HG02885 (cell line): ENCODE measurements around the gene USP34.
A peak's percentile ranks its signal among the peaks of the same experiment; 100 is the strongest.
"Not testable (repeated sequence)": the region's sequence is repeated elsewhere in the genome, so short reads cannot be mapped to it uniquely, and the experiment has no call there.

Source experiments
- ATAC-seq: cut with Tn5 transposase; IDR thresholded peaks from one replicate; pipeline ENCODE4 v1.9.1; 2021; ENCODE audit warnings: mild to moderate bottlenecking; ENCODE audit not compliant: unreplicated experiment, poor library complexity

USP34 gene

DNA sequence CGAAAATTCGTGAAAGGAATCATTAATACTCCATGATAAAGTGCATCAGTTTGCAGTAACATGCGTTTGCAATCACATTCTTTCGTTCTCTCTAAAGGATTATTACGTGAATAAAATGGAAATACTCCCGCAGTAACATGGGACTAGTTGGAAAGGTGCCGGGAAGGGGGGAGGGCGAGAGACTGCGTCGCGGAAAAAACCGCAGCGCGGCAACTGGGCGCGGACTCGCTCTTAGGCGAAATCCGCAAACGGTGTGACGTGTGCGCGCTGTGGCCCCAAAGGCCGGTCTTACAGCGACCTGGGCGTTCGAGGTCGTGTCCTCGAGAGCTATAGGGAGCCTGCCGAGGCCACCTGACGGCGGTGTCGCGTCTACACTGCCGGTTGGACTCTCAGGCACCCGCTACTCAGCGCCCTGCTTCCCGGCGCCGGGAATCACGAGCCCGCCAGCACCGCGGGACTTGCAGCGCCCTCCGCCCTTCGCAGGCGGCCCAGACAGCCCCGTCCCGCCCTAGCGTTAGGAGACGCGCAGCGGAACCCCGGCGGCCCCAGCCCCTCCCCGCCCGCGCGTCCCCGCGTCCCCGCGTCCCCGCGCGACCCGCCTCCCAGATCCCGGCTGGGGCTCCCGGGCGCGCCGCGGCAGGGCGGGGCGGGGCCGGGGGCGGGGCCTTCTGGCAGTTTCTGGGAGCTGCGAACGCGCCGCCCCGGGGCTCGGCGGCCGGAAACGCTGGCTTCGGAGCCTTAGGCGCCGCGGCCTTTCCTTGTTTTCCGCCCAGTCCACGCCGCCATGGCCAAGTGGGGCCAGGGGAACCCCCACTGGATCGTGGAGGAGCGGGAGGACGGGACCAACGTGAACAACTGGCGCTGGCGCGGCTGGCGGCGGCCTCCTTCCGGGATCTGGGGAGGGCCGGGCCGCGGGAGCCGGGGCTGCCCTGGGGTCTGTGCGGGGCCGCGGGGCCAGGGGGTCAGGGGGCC lies 293.8 kb downstream of the USP34 start:
- peak; percentile 84 for ATAC-seq

DNA sequence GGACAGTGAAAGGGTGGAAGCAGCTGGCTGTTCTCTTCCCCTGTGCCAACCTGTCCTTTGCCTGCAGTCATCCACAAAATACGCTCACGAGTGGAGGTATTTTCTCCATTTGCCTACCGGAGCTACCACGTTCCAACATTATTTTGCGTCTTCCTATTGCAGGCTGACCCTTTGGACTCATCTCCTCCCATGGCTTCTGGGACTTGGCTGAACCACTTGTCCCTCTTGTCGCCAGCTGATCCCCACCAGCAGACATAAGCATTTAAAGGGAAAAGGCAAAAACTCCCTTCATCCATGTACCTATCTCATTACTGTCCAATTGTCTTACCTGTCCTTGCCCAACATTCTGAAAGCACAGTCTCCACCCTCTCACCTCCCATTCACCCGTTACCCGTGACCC lies 295.9 kb downstream of the USP34 start:
- no peak for ATAC-seq

DNA sequence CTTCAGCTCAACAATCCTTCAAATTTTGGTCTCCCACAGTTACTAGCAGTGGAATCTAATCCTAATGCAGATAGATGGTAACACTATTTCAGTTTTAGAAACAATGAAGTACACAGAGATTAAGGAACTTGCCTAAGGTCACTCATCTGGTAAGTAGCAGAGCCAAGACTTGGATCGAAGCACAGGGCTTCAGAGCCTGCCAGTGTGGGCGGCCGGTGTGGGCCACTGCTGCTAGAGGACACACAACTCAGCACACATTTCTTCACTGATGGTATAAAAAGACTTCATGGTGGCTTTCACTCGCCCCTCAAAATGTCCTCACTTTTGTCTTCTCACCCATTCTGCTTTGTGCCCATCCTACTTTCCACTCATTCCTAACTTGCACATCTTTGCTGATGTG lies 297.8 kb downstream of the USP34 start:
- no peak for ATAC-seq

DNA sequence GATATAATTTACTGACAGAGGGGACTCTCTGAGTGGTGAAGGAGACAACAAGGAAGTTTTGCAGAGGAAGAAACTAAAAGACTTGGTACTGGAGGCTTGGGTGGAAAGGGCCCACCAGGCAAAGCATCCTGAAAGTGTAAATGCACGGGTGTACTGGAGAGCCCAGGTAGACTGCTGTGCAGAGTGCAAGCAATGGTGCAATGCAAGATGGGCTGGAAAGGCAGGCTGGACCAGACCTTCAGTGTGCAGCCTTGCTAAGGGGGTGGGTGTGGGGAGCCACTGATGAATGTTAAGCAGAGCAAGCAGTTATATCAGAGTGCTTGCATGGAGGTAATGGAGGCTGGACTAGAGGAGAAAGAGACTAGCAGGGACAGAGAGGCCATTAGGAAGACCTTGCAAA lies 298.2 kb downstream of the USP34 start:
- ATAC-seq, result no peak

DNA sequence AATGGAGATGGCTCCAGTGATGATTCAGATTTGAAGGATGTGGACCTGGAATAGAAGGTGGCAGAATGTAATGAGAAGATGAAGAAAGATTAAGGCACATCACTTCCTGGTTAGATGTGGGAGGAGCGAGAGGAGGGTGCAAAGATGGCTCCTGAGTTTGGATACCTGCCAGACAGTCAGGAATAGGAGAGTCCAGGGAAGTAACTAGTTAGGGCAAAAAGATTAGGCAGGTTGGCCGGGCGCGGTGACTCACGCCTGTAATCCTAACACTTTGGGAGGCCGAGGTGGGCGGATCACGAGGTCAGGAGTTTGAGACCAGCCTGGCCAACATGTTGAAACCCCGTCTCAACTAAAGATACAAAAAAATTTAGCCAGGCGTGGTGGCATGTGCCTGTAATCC lies 303.3 kb downstream of the USP34 start:
- no peak for ATAC-seq

DNA sequence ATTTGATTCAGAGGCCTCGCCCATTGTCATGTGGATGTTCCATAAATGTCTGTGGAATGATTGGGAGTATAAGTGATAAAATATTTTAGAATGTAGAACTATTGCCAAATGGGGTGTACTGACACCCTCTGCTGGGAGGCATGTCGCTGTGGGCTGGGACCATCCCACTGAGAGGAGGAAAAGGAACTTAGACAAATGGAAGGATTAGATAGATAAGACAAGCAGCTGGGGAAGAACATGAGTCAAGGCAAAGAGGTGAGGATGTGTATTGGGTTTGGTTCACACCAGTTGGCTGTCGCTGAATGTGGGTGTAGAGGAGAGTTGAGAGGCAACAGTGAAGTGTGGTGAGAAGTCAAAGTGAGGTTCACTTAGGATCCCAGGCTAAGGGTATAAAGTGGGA lies 304.9 kb downstream of the USP34 start:
- ATAC-seq, result no peak

DNA sequence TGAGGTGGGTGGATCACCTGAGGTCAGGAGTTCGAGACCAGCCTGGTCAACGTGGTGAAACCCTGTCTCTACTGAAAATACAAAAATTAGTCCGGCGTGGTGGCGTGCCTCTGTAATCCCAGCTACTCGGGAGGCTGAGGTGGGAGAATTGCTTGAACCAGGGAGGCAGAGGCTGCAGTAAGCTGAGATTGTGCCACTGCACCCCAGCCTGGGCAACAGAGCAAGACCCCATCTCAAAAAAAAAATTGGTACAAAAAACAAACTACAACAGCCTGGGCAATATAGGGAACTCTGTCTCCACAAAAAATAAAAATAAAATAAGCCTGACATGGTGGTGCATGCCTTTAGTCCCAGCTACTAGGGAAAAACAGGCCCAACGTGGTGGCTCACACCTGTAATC lies 305.8 kb downstream of the USP34 start:
- ATAC-seq, result not testable (repeated sequence)

DNA sequence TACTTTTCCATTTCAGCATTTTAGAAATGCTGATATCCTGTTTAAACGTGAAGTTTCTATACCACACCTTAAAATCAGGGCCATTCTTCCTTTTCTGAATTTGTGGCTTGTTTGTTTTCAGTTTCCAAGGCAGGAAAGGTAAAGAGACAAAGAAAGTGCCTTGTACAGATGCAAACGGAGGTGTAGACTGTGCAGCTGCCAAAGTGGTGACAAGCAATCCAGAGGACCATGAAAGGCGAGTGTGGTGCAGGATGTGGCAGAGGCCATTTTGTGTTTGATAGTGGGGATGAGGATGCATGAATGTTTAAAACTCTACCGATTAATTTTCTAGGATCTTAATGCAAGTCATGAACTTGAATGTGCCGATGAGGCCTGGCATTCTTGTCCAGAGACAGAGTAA lies 308.2 kb downstream of the USP34 start:
- ATAC-seq, result no peak

DNA sequence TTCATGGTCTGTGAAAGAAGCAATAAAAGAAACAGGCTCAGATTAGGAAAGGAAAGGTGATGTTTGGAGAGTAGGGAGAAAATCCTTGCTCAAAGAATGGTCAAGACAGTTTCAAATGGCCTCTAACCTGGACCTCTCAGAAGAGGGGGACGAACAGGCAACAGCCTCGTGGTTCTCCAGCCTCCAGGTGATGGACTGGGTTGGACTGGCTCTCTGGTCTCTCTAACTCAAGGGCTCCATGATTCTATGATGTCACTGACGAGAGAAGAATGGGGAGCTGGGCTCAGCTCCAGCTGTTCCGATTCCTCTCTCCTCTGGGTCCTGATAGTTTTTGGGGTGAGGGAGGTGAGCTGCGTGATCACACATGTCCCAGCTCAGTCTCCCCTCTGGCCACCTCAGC lies 309.0 kb downstream of the USP34 start, which contains the start of gene C2orf74:
C2orf74 (plus strand) TSS at position 301 of the 400 bp plus-strand sequence. CDS start 327 bp downstream, outside the sequence.
- ATAC-seq, result no peak

DNA sequence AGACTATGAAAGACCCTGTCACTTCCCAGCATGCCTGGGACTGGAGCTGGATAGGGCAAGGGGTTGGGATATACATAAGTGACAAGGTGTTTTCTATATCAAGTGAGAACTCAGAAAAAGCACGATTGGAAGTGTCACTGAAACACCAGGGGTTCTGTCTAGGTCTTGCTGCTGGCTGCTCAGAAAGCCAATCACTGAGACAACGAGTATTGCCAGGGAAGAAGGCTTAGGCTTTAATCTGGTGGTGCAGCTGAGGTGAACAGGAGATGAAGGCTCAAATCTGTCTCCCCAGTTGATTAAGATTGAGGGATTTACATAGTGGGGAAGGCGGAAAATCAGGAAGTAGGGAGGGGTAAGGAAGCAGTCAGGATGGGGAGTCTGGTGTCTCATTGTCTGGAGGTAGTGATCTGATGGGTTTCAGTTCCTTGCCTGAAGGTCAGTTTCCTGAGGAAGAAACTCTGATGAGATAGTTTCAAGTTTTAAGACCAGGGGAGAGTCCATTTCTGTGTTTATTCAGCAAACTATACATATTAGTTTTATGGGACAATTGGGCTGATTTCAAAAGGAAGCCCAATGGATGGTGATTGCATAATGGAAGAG lies 312.4 kb downstream of the USP34 start:
- no peak for ATAC-seq

DNA sequence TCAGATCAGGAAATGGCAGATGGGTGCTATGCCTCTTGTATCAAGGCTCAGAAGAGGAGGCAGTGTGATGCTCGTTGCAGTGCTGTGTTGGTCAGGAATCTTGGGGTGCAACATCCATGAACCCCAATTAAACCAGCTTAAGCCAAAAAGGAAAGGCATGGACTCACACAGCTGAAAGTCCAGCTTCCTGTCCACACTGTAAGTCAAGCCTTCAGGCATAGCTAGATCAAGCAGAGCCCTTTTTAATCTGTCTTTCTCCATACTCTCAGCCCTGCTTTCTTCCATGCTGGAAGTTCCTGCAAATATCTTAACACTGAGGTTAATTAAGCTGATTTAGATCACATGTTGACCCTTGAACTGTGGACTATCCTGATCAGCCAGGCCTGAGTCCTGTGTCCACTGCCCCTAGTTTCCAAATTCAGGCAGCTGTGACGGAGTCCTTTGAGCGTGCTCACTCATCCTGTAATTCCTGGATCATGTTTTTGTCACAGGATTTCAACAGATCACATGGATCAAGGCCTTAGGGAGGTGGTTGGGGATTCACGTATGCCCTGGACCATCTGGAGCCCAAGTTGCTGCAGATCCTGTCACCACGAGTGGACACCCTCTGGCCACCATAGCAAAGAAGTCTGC lies 313.4 kb downstream of the USP34 start:
- no peak for ATAC-seq

DNA sequence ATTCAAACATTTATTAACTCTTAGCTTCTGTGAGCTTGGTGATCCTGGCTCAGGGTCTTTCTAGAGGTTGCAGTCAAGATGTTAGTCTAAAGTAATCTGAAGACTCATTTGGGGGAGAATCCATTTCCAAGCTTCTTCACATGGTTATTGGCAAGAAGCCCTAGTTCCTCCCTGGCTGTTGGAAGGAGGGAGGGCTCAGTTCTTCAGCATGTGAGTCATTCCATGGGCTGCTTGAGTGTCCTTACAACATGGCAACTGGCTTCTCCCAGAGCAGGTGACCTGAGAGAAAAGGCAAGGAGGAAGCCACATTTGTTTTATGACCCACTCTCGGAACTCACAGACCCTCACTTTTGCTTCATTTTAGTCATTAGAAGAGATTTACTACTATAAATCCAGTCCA lies 319.5 kb downstream of the USP34 start:
- no peak for ATAC-seq

DNA sequence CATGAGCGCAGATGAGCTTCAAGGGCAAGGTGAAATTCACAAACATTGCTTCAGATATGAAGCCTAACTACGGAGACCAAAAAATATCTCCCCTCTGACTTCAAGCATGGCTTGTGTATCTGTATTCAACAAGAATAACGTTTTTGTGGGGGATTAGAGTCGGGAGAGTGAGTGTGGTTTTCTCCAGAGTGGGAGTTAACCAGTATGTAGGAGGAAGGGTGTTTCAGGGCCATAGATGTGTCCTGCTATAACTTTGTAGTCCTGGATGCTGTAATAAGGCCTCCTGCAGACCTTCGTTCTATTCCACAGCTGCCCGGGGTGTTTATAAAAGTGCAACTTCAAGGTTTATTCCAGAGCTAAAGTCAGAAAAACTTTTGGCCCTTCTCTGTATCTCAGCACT lies 321.8 kb downstream of the USP34 start:
- ATAC-seq, result no peak

DNA sequence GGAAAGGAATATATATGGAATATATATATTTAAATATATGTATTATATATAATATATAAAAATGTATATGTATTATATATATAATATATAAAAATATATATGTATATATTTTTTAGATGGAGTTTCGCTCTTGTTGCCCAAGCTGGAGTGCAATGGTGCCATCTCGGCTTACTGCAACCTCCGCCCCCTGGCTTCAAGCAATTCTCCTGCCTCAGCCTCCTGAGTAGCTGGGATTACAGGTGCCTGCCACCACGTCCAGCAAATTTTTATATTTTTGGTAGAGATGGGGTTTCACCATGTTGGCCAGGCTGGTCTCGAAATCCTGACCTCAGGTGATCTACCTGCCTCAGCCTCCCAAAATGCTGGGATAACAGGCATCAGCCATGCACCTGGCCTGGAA lies 322.8 kb downstream of the USP34 start:
- not testable (repeated sequence) for ATAC-seq

DNA sequence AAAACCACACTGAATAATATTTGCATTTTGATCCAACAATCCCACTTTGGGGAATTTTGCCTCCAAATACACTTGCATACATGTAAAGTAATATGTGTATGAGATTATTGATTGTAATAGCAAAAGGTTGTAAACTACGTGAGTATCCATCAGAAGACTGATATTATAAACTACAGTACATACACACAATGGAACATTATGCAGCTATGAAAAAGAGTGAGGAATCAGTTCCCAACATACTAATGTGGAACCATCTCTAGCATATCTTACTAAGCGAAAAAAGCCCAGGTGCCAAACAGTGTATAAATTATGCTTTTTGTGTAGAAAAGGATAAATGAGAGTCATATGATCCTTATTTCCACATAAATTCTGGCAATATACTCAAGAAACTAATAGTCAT lies 324.9 kb downstream of the USP34 start:
- no peak for ATAC-seq

DNA sequence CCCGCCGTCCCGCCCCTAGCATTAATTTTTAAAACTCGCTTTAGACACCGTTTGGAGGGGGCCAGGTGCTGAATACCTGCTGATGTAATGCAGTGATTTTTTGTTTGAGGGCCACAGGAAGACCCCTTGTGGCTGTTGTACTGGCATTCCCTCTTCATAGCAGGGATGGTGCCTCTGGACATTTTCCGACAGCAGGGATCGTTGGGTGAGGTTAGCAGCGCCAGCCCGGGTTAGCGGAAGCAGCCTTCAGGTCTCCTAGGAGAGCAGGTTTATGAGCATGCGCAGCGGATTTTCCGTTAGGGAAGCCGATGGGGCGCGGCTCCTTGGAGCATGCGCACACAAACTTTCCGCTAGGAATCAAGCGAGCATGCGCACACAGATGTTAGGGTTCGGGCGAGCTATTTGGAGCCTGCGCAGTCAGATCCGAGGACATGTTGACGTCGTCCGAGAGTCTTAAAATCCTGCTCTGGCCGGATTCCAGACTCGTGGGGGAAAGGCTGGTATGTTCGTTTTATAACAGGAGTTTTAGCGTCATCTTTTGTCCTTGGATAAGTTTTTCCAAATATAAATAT lies 326.1 kb downstream of the USP34 start:
- ATAC-seq, result peak; percentile 93

DNA sequence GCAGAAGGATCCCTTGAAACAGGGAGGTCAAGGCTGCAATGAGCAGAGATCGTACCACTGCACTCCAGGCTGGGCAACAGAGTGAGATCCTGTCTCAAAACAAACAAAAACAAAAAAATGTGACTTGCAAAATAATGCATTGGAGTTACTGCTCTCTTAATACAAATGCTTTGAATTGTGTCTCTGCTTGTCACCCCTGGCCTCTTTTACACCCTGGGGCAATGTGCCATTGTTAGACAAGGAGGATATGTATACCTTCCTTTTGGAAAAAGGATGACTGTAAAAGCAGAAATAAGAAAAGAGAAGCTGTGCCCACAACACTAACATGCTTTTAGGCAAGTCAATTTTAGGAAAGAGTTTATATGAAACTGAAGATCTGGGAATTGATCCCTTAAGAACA lies 329.7 kb downstream of the USP34 start:
- ATAC-seq, result no peak

DNA sequence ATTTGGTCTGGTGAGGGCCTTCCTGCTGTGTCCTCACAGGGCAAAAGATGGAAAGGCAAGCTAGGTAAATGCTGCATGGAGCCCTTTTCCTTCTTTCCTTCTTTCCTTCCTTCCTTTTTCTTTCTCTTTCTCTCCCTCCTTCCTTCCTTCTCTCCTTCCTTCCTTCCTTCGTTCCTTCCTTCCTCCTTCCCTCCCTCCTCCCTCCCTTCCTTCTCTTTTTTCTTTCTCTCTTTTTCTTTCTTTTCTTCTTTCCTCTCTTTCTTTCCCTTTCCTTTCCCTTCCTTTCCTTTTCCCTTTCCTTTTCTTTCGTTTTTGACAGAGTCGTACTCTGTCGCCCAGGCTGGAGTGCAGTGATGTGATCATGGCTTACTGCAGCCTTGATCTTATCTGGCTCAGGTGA lies 332.0 kb downstream of the USP34 start:
- ATAC-seq, result no peak
